Activated T-helper 9 cell treated with anti-CD3 and anti-CD28 coated beads, Interleukin-2, amount 50 U/mL, for 16 hours (primary cell): ENCODE data around the gene PITX3.
"Not testable (repeated sequence)": the region's sequence is repeated elsewhere in the genome, so short reads cannot be mapped to it uniquely, and the experiment has no call there.

ENCODE experiments used
- DNase-seq: peaks from one replicate; pipeline ENCODE4 v3.0.0-alpha.2; 2020; ENCODE audit warnings: low read depth

The PITX3 gene

DNA sequence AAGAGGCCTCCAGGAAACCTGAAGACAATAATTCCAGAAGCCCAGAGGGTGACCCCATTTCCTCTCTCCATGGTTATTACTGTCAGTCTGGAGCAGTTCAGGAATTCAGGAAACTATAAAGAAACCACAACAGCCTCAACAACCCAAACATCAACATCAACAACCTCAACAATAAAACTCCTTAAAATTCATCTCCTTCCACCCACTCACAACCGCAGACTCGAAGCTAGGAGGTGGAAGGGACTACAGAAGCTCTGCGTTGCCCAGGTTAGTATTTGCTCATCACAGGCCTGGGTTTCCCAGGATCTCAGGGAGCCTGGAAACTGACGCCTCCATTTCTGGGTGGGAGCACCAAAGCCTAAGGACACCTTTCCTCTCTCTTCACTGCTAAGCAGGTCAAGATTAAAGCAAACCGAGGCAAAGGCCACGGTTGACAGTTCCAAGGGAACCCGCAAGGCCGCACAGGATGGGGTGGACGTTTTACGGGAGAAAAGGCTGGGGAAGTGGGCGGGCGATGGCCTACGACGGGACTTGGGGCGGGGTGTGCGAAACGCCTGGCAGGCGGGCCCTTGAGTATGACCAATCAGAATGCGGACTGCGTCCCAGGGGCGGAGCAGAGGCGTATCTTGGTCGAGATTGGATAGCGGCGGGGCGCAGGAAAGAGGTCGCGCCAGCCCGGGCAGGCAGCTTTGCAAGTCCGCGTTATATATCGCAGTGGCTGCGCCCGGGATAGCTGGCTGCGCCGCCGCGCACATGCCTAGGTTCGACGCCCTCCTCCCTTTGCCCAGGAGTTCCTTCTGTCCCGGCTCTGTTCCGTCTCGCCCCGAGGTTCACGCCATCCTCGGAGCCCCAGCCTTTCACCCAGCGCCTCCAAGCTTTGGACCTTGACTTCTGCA lies 15.4 kb downstream of the PITX3 start, which contains the start of gene ELOVL3:
TSS of gene ELOVL3 (plus strand) at position 654 of the 896 bp plus-strand sequence. CDS start 250 bp downstream, outside the sequence.
- peak; percentile 75 for DNase-seq

DNA sequence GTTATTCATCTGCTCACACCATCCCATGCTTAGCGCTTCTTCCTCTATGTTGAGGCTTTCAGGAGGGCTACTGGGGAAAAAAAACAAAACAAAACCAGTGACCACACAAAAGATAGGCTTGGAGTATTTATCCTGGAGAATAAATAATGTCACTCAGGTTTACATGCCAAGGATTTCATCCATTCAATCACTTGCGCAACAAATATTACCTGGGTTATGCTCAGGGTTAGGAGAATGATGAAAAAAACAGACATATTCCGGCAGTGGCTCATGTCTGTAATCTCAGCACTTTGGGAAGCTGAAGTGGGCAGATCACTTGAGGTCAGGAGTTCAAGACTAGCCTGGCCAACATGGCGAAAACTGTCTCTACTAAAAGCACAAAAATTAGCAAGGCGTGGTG lies 18.5 kb downstream of the PITX3 start:
- no peak for DNase-seq

DNA sequence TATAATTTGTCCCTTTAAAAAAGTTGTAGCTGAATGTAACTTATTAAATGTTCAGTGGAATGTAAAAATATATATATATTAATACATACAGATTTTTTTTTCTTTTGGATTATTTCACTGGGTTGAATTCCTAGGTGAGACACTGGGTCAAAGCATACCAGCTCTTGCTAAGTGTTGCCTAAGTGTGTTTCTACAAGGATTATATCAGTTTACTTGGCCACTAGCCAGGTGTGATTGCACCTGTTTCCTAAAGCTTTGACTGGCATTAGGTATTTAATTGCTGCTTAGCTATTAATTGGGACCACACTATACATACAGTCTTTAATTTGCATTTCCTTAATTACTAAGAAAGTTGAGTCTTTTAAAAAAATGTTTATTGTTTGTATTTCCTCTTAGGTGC lies 20.7 kb downstream of the PITX3 start:
- no peak for DNase-seq

DNA sequence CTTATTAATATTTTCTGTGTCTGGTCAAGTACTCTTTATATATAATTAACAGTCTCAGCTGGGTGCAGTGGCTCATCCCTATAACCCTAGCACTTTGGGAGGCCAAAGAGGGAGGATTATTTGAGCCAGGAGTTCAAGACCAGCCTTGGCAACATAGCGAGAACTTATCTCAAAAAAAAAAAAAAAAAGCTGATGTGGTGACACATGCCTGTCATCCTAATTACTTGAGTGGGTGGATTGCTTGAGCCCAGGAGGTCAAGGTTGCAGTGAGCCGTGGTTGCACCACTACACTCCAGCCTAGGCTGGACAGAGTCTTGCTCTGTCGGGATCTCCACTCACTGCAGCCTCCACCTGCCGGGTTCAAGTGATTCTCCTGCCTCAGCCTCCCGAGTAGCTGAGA lies 21.9 kb downstream of the PITX3 start:
- DNase-seq, result no peak

DNA sequence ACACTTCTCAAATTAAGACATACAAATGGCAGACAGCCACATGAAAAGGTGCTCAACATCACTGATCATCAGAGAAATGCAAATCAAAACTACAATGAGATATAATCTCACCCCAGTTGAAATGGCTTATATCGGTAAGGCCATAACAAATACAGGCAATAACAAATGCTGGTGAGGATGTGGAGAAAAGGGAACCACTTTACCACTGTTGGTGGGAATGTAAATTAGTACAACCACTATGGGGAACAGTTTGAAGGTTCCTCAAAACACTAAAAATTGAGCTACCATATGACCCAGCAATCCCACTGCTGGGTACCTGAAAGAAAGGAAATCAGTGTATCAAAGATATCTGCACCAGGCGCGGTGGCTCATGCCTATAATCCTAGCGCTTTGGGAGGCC lies 27.7 kb downstream of the PITX3 start:
- DNase-seq, result not testable (repeated sequence)

DNA sequence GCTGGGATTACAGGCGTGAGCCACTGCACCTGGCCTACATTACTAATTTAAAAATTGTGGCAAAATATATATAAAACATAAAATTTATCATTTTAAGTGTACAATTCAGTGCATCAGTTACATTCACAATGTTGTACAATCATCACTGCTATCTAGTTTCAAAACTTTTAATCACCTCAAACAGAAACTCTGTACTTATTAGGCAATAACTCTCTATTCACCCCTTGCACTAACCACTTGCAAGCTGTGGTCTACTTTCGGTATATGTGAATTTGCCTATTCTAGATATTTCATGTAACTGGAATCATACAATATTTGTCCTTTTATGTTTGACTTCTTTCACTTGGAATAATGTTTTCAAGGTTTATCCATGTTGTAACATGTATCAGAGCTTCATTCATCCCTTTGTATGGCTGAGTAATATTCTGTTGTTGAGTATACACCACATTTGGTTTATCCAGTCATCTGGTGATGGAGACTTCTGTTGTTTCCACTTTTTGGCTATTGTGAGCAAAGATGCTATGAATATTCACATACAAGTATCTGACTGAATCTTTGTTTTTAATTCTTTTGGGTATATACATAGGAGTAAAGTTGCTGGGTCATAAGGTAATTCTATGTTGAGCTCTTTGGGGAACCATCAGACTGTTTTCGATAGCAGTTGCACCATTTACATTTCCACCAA lies 29.6 kb downstream of the PITX3 start:
- DNase-seq, result no peak

DNA sequence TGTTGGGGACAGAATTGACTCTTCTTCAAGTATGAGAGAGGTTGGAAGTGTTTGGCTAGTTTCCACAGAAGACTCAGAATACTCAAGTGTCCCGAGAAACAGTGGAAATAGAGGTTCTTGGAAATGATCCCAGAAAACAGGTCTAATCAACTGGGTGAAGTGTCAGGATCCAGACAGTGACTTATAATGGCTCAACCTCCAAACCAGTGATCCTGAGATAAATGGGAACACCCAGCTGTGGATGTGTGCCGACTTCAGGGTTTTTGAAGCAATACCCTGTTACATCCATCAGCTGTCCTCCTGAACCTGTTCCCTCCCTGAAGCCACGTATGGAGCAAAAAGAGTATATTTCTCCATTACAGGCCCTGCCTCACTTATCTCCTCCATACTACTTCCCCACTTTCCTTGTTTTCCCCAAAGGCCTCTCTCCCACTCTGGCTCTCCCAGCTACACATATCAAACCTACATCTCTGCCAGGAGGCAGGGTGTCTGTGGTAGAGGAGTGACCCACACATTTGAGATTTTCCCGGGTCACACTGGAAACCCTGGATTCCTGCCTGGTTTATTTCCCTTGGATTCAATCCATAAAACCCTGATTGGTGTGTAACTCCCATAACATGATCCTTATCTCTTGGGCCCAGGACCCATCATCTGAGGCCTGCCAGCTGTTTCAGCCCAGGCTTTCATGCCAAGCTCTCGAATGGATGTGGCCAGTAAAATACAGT lies 32.8 kb downstream of the PITX3 start:
- DNase-seq, result no peak

DNA sequence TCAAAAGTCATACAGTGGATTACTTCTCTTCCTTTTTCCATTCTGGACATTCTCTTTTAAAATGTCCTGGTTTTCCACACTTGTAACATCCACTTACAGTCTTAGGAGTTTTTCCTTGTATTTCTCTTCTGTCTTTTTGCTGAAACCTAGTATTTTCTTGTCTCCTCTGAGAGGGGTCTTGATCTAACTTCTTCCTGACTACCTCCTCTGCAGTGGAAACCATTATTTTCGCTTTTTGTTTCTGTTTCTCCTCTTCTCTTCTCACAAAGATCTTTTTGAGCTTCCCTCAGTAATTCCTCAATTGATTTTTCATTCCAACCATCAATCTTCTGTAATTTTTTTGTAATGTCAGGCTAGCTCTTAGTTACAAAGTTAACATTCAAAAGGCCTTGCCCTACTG lies 38.9 kb downstream of the PITX3 start:
- no peak for DNase-seq

DNA sequence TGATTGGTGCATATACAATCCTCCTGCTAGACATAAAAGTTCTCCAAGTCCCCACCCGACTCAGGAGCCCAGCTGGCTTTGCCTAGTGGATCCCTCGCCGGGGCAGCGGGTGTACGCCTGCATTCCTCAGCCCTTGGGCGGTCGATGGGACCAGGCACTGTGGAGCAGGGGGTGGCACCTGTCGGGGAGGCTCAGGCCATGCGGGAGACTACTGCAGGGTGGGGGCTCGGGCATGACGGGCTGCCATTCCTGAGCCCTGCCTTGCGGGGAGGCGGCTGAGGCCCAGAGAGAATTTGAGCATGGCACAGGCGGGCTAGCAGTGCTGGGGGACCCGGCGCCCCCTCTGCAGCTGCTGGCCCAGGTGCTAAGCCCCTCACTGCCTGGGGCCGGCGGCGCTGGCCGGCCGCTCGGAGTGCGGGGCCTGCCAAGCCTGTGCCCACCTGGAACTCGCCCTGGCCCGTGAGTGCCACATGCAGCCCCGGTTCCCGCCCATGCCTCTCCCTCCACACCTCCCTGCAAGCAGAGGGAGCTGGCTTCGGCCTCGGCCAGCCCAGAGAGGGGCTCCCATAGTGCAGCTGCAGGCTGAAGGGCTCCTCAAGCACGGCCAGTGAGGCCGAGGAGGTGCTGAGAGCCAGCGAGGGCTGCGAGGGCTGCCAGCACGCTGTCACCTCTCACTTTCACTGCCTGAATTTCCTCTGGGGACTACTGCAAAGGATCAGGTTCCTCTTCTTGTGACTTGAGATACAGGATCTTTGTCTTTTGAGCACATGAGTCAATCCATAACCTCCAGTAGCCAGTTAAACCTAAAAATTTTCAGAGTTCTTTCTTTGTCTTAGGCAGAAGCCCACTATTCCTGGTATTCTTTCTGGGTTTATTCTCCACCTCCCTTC lies 40.3 kb downstream of the PITX3 start:
- no peak for DNase-seq

DNA sequence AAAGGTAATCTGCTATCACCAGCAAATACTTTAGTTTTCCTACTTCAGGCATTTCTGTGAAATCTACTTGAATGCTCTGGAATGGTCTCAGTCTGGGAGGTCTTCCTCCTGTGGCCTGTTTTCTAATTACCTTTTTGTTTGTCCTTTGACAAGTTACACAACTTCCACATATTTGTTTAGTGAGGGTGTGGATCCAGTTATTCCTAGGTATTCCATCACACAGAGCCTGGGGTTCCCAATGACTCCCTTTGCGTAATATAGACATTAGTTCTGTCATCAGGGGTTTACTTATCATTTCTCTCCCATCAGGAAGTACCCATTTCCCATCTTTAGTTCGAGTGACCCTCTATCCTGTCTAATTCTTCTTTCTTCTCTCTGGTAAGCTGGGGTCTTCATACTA lies 43.3 kb downstream of the PITX3 start:
- DNase-seq, result no peak

DNA sequence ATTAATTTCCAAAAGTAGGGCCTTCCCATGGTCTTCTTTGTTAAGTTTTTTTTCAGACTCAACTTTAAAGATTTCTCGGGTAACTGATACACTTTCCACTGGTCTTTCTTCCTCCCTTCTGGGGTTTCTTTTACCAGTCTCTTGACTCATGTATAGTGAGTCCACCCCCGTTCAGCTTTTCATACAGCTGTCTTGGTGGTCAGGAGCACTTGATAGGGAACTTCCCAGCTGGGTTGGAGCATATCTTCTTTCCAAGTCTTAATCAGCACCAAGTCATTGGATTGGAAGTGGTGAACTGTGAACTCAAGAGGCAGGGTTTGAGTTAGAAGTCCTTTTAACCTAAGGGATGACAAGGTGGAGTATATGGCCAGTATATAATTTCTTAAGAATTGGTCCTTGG lies 44.4 kb downstream of the PITX3 start:
- no peak for DNase-seq

DNA sequence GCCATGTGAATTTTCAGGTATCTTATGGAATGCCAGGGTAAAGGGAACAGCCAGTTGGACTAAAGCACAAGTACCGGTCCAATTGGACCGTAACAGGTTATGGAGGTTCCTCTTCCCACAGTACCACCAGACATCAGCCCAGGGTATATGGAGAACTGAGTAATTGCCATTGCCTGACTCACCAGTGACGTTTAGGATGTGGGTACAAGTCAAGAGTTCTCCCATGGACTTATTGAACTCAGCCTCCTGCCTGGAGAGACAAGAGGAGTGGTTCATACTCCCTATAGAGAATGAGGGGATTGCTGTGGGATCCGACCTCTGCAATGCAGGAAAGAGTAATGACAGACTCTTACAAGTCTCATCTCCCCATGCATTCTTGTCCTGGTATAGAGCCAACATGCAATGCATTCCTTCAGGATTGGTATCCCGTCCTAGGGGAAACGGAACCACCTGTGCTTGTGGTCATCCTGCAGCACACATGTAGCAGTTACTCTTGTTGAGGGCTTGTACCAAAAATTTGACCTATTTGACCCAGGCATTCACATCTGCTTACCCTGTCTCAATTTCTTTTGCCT lies 45.9 kb downstream of the PITX3 start:
- DNase-seq, result no peak

DNA sequence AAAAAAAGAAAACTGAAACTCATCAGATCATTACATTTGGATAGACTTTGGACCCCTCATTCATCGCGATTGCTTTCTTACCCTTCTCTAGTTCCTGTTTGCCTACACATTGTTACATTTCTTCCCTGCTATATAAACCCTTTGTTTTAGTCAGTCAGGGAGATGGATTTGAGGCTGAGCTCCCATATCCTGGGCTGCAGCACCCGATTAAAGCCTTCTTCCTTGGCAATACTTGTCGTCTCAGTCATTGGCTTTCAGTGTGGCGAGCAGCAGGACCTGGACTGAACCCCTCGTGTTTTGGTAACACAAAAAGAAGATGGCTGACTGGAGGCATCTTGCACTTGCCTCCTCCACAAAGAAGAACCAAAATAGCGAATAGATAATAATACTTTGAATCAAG lies 49.4 kb downstream of the PITX3 start:
- no peak for DNase-seq

DNA sequence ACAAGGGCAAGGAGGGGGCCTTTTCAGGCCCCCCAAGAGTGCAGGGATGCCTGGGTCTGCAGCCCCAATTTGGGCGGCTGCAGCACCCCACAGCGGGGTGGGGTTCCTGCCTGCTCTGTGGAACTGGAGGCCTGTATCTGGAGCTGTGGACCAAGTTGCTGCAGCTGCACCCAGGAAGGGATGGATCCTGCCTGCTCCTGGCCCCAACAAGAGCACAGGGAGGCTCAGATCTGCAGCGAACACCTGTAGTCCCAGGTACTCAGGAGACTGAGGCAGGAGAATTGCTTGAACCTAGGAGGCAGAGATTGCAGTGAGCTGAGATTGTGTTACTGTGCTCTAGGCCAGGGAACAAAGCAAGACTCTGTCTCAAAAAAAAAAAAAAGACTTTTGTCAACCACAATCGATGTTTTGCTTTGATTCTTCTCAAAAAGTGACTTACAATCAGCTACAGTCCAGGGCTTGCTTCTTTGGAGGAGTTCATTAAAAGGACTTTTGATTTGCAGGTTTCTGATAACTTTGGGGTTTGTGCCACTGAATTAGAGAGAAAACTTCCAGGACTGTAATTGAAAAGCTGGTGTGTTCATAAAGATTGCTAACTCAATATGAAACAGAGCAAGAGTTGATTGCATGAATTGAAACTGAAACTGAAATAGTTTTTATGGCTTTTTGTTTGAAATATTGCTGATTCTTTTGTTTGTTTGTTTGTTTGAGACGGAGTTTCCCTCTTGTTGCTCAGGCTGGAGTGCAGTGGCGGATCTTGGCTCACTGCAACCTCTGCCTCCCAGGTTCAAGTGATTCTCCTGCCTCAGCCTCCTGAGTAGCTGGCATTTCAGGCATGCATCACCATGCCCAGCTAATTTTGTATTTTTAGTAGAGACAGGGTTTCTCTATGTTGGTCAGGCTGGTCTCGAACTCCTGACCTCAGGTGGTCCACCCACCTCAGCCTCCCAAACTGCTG lies 52.1 kb downstream of the PITX3 start:
- DNase-seq, result not testable (repeated sequence)

DNA sequence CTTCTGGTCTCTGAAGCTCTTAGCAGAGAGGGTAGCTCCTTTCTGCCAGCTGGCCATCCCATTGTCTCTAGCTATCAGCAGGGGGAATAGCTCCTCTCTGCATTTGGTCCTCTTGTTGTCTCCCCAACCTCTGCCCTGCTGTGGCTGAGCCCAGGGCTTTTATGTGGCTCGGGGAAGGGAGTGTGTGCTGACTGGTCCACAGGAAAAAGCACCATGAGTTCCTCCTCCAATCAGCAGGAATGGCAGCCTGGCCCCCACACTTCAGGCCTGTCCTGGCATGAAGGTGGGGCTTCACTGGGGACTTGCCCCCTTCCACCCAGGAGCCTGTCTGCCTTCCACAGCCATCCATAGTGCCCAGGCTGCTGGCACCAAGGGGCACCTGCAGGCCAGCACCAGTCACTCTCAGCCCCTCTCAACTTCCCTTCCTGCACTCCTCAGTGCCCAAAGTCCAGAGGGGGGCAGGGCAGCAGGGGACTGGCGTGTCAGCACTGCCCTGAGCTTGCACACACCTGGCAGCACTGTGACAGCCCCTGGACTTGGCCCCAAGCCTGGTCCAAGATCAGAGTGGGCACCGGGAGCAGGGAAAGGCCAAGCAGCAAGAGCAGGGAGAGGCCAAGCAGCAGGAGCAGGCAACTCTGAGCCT lies 52.9 kb downstream of the PITX3 start:
- DNase-seq, result no peak

DNA sequence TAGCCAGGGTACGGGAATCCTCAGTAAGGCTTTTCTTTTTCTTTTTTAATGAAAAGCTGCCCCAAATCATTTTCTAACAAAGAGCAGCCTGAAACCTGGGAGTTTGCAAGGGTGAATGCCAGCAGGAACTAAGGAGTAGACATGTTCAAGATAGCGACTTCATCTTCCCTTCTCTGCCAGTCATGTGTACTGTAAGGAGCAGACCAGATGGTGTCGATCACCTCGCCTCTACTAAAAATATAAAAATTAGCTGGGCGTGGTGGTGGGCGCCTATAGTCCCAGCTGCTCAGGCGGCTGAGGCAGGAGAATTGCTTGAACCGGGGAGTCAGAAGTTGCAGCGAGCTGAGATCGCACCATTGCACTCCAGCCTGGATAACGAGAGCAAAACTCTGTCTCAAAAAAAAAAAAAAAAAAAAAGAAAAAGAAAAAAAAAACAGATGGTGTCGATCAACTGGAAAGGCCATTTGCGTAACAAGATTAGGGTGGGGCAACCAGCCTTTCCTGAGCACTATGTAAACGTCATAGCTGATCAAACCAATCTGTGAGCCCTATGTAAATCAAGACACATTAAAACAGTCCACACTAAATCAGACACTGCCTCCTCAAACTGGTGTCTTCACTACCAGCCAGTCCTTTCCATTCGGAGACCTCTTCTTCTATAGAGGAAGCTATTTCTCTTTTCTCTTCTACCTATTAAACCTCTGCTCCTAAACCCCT lies 55.3 kb downstream of the PITX3 start:
- DNase-seq, result no peak

DNA sequence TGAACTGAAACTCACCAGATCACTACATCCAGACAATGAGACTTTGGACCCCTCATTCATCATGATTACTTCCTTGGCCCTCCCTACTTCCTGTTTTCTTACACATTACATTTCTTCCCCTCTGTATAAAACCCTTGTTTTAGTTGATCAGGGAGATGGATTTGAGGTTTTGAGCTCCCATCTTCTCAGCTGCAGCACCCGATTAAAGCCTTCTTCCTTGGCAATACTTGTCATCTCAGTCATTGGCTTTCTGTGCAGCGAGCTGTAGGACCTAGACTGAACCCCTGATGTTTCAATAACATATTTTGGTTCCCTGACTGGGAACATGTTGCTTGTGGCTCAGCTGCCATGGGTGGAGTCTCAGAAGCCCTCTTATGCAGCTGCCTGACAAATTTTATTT lies 56.0 kb downstream of the PITX3 start:
- no peak for DNase-seq

DNA sequence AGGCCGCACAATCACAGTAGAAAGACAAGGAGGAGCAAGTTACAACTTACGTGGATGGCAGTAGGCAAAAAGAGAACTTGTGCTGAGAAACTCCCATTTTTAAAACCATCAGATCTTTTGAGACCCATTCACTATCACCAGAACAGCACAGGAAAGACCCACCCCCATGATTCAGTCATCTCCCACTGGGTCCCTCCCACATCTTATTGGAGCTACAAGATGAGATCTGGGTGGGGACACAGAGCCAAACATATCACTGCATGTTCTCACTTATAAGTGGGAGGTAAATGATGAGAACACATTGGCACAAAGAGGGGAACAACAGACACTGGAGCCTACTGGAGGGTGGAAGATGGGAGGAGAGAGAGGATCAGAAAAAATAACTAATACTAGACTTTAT lies 56.7 kb downstream of the PITX3 start:
- DNase-seq, result no peak
